ENCODE results near the gene KLK10.
"Not testable (repeated sequence)": the region's sequence is repeated elsewhere in the genome, so short reads cannot be mapped to it uniquely, and the experiment has no call there.

The KLK10 gene

DNA sequence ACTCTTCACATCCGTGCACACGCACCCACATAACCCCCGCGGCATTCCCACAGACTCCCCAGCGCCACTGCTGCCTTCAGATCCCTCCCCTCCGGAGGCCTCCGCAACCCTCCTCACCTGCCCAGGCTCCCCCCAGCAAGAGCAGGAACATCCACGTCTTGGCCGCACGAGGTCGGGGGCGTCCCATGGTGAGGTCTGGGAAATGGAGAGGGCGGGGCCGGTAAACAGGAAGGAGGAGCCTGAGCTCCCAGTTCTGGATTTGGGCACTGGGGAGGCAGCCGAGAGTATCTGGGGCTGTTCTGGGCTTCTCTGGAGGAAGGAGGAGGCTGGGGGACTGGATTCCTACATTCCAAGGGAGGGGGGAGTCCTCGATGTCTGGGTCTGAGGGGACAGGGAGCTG is 18.5 kb downstream of the KLK10 start:
- DNase-seq = no peak

GRCh38 chr19:51000426-51000825 is 19.1 kb downstream of the KLK10 start:
- DNase-seq = no peak

DNA sequence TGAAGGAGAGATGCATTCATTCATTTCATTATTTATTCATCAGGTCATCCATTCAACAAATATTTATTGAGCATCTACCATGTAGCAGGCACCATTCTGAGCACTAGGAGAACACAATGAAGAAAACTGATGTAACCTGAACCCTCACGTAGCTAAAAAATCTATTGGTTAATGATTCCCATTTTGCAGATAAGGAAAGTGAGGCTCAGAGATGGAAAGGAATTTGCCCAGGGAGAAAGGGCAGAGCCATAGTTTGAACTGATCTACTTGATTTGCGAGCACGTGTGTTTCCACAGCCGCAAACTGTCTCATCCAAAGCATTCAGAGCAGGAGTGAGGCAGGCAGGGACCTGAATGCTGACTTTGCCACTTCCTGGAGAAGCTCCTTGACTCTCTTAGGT is 20.8 kb downstream of the KLK10 start:
- no peak for DNase-seq

DNA sequence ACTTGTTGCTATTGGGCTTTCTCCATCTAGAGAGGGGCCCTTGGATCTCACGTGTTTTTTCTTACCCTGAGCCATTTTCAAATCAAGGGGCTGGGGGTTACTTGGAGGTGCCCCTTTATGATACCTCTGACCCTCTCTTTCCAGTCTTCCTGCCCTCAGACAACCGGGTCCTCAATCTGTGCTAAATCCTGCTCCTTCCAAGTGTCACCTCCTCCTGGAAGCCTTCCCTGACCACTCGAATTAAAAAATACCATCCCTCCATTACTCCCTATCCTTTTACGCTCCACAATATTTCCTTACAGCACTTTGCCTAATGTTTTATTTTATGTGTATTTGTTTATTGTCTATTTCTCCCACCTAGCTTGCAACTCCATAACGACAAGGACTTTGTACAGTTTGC is 21.4 kb downstream of the KLK10 start:
- DNase-seq = no peak

- DNase-seq = no peak
These were observed 25.4 kb downstream of the KLK10 start for GRCh38 chr19:50994129-50994528.

DNA sequence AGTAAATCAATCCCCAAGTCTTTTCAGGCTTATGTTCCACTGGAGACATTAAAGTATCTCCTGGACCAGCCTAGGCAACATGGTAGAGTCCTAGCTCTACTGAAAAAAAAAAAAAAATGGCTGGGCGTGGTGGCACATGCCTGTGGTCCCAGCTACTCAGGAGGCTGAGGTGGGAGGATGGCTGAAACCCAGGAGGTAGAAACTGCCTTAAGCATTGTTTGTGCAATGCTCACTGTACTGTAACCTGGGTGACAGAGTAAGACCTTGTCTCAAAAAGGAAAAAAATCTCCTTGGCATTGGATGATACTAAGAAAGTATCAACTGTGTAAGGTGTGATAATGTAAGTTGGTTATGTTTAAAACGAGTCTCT is 26.9 kb downstream of the KLK10 start:
- no peak for DNase-seq

GRCh38 chr19:50984416-50984815 is 35.1 kb downstream of the KLK10 start:
- DNase-seq = not testable (repeated sequence)

DNA sequence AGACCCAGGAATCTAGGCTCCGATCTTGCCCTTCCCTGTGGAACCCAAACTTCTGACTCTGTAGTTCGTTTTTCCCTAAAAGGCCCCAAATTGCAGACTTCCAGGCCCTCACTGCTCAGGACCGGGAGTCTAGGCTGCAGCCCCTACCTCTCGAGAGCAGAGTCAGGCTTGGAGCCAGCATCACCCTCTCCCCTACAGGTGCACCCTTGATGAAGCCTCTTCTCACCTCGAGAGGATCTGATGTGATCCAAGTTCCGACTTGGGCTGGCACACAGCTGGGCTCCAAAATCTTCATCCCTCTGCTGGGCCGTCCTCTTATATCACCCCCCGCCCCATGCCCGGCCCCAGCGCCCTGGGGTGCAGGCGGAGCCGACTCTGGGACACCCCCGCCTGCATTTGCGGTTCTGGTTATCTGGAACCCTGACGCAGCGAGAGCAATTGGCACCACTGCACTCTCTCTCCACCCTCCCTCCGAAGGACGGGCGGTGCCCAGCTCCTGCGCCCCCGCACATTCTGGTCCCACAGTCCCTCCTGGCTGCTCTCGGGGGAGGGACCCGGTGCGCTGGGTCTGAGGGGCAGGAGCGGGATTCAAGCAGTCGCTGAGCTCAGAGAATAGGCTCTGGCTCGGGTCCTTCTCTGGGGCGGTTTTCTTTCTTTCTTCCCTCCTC is 35.8 kb downstream of the KLK10 start, which contains the start of gene KLK7:
TSS of gene KLK7 (minus strand) at position 293 of the 668 bp plus-strand sequence. CDS start 1,518 bp downstream, outside the sequence.
- DNase-seq = no peak

DNA sequence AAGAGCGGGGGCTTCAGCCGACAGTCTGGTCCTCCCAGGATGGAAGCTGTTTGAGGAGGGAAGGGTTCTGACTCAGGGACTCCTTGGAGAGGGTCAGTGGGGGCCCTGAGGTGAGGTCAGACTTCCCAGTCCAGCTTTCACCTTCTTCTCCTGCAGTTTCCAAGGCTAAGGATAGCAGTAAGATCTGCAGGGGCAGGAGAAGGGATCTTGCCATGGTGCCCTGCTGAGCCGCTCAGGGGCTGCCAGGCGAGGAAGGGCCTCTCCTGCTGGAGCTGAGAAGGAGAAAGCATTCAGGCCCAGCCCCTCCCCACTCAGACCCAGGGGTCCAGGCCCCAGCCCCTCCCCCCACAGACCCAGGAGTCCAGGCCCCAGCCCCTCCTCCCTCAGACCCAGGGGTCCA is 37.3 kb downstream of the KLK10 start:
- DNase-seq = no peak

- no peak for DNase-seq
These were observed 37.8 kb downstream of the KLK10 start for GRCh38 chr19:50981587-50982146.

GRCh38 chr19:50980208-50980607 is 39.3 kb downstream of the KLK10 start:
- no peak for DNase-seq

- DNase-seq = no peak
These were observed 39.8 kb downstream of the KLK10 start for GRCh38 chr19:50979758-50980157.

GRCh38 chr19:50978772-50979390 is 40.6 kb downstream of the KLK10 start:
- no peak for DNase-seq

DNA sequence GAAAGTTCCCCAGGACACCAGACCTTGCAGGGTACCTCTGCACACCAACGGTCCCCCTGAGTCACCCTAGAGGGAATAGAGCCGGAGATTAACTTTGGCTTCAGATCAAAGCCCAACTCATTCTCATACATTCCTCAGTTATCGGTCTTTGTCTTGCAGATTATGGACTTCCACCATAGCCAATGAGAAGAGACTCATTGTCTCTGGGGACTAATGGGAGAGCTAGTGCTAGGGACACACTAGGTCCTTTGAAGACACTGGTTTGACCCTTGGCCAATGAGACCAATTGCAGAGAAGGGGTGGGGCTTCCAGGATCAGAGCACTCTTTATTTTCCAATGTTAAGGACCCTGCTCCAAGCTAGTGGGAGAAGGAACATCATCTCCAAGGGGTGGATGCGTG is 41.9 kb downstream of the KLK10 start:
- no peak for DNase-seq

DNA sequence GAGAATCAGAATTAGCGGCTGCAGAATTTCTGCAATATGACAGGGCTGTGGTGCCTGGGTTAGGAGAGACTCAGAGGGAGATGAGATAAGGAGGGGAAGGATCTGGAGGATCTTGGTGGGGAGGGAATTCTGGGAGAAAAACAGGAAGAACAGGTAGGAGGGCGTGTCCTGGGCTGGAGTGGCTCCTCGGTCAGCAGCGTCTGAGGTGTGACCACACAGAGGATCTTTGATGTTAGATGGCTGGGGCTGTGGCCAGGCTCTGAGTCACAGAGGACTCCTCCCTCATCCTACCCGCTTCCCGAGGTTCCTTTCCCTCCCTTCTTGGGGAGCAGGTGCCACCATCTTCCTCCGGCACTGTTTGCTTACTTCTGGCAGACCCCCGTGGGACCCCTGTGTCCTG is 43.7 kb downstream of the KLK10 start:
- DNase-seq = no peak

DNA sequence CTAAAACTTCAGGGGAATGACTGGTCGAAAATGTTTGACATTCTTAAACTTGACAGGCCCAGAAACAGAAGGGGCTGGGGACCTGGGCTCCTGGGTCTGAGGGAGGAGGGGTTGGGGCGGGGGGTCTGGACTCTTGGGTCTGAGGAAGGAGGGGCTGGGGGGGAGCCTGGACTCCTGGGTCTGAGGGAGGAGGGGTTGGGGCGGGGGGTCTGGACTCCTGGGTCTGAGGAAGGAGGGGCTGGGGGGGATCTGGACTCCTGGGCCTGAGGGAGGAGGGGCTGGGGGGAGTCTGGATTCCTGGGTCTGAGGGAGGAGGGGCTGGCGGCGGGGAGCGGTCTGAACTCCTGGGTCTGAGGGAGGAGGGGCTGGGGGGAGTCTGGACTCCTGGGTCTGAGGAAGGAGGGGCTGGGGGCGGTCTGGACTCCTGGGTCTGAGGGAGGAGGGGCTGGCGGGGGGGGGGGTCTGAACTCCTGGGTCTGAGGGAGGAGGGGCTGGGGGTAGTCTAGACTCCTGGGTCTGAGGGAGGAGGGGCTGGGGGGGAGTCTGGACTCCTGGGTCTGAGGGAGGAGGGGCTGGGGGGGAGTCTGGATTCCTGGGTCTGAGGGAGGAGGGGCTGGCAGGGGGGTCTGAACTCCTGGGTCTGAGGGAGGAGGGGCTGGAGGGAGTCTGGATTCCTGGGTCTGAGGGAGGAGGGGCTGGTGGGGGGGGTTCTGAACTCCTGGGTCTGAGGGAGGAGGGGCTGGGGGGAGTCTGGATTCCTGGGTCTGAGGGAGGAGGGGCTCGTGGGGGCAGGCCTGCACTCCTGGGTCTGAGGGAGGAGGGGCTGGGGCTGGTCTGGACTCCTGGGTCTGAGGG is 44.6 kb downstream of the KLK10 start:
- DNase-seq = no peak

DNA sequence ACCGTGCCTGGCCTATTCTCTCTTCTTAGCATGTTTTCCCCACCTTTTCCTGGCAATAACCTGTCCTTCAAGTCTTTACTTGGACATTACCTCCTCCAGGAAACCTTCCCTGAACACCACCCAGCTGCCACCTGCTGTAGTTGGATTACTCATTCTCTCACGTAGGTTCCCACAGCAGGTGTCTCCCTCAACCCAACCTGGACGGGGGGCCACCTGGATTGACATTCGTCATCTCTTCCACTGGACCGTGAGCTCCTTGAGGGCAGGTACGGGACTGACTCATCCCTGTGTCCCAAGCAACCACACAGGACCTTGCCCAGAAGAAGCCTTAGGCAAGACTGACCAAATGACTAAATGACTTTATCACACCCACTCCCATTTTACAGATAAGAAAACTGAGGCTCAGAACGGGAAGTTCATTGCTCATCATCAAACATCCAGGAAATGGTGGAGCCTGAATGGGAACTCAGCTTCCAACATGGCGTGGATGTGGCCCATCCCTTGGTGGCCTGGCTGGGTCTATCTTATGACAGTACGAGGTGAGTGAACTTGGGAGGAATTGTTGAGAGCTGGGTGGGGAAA is 46.6 kb downstream of the KLK10 start:
- DNase-seq = no peak

- DNase-seq = not testable (repeated sequence)
These were observed 49.7 kb downstream of the KLK10 start for GRCh38 chr19:50969810-50970209.

DNA sequence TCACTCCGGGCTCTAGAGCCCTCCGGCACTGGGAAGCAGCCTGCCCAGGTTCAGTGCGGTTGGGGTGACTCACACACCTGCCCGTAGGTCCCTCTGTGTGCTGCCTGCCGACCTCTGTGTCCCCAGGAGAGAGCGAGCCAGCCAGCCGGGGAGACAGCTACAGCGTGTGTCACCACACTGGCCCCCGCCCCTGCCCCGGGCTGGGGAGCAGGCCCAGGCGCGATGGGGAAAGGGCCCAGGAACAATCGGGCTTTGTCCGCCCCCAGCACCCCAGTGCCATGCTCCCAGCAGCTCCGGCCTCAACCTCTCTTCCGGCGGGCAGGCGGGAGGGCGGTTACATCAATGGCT is 50.1 kb downstream of the KLK10 start, which contains the start of gene KLK6:
TSS of gene KLK6 (minus strand) at position 179 of the 348 bp plus-strand sequence. CDS start 1,487 bp downstream, outside the sequence.
- DNase-seq = no peak

DNA sequence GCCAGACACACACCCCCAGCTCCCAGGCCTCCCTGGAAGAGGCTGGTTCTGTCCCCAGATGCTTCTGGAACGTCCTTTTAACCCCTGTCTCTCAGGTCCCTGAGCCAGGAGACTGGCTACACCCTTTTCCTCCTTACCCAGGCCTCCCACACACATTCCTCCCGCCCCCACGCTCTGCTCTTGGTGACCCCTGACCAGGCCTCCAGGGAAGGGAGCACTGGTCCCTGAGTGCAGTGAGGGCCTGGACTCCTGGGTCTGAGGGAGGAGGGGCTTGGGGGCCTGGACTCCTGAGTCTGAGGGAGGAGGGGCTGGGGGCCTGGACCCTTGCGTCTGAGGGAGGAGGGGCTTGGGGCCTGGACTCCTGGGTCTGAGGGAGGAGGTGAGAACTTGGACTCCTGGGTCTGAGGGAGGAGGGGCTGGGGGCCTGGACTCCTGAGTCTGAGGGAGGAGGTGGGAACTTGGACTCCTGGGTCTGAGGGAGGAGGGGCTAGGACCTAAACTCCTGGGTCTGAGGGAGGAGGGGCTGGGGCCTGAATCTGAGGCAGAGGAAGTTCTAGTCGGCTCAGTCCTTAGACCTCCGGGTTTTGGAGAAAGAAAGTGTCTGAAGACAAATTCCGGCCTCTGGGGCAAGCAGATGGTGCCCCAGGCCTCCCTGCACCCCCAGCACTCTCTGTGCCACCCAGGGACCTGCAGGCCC is 50.6 kb downstream of the KLK10 start:
- DNase-seq = no peak

DNA sequence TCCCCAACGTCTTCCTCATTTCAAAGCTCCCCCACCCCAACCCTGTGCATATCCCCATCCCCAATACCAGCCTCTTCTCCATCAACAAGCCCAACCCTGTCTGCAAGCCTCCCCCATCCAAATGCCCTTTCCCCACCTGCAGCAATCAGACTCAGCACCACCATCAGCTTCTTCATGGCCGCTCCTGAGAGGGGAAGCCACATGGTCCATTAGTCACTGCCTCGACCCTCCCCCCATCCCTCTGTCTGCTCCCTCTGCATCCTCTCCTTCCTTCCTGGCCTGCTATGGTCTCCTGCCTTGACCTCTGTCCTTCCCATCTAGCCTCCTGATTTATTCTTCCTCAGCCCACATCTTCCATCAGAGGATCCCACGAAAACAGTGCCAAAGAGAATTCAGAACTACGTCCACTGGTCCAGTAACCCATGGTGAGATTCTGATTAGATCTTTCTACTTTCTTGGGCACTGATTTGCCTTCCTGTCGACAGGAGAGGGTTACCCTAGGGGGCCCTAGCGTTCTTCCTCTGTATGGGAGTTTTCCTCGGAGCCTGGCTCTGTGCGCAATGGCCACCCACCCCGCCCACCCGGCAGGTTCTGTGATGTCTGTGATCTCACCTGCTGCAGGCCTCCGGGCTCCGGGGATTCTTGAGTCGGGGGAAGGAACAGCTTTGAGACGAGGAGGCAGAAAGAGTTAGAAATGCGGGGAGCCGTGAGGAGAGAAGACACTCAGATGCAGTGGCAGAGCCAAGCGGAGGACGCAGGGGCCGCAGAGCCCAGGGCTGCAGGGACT is 51.4 kb downstream of the KLK10 start:
- no peak for DNase-seq

DNA sequence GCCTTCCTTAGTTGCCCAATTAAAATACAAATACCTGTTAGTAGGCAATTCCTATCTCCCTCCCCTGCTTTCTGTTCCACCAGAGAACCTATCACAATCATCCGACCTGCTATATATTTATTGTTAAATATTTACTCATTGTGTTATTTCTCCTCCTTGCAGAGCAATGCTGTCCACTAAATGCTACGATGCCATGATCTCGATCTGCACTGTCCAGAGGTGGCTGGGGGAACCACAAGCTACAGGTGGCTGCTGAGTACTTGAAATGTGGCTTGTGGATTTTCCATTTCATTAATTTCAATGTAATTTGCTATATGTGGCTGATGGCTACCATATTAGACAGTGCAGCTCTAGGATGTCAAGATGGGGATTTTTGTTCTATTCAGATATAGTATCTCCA is 55.2 kb downstream of the KLK10 start:
- no peak for DNase-seq

All from HCEC 1CT (cell line).